ENCODE results near the gene UBR2. TPM values are rescaled to one million over a fixed set of nuclear protein-coding genes. Genes with fewer than 3 reads are reported as not detected.

The UBR2 gene
- total RNA-seq, 1 donor, result 31.5 TPM

GRCh38 chr6:42674780-42675179, 111.0 kb downstream of the UBR2 start:
- Histone ChIP-seq H3K27me3 (ENCODE audit: insufficient read depth, low read length) (no peaks in the 10 kb centered on the region), H3K27ac (ENCODE audit: low read depth, low read length) (no peak overlapping the region), H3K36me3 (ENCODE audit: insufficient read depth, low read length) (peaks cover 90% of the 10 kb centered on the region), H3K9me3 (ENCODE audit: low read depth, low read length) (no peaks in the 10 kb centered on the region), H2AFZ (ENCODE audit: low read length) (no peak overlapping the region), H3K4me3 (ENCODE audit: insufficient read depth, low read length) (no peak overlapping the region), H3K4me2 (ENCODE audit: insufficient read depth, low read length) (no peak overlapping the region), H3K4me1 (ENCODE audit: insufficient read depth, low read length) (no peaks in the 10 kb centered on the region), H4K20me1 (ENCODE audit: insufficient read depth, low read length) (no peaks in the 10 kb centered on the region), H3K79me2 (ENCODE audit: insufficient read depth, low read length) (no peaks in the 10 kb centered on the region)
- DNase-seq (ENCODE audit: insufficient read length, low spot score, missing footprints), result no peak
- TF ChIP-seq CTCF (IDR thresholded peaks at IDR 0.05; ENCODE audit: extremely low read depth, low read depth, low read length), result no peak

- DNase-seq (ENCODE audit: insufficient read length, low spot score, missing footprints), result no peak
- Histone ChIP-seq H3K4me1 (ENCODE audit: insufficient read depth, low read length) (no peaks in the 10 kb centered on the region), H3K4me3 (ENCODE audit: insufficient read depth, low read length) (no peak overlapping the region)
These were observed 115.5 kb downstream of the UBR2 start for GRCh38 chr6:42679358-42679757.

GRCh38 chr6:42688281-42688680, 124.5 kb downstream of the UBR2 start:
- Histone ChIP-seq H2AFZ (ENCODE audit: low read length) (no peak overlapping the region), H3K27ac (ENCODE audit: low read depth, low read length) (no peak overlapping the region), H3K4me2 (ENCODE audit: insufficient read depth, low read length) (no peak overlapping the region), H4K20me1 (ENCODE audit: insufficient read depth, low read length) (no peaks in the 10 kb centered on the region), H3K4me1 (ENCODE audit: insufficient read depth, low read length) (peaks cover 42% of the 10 kb centered on the region), H3K79me2 (ENCODE audit: insufficient read depth, low read length) (no peaks in the 10 kb centered on the region), H3K9me3 (ENCODE audit: low read depth, low read length) (no peaks in the 10 kb centered on the region), H3K4me3 (ENCODE audit: insufficient read depth, low read length) (no peak overlapping the region), H3K27me3 (ENCODE audit: insufficient read depth, low read length) (no peaks in the 10 kb centered on the region), H3K36me3 (ENCODE audit: insufficient read depth, low read length) (peaks cover 62% of the 10 kb centered on the region)
- peak; percentile 74 for DNase-seq (ENCODE audit: insufficient read length, low spot score, missing footprints)
- TF ChIP-seq CTCF (IDR thresholded peaks at IDR 0.05; ENCODE audit: extremely low read depth, low read depth, low read length), result no peak

More at GRCh38 chr6:42679358-42679757, 115.5 kb downstream of the UBR2 start:
- Histone ChIP-seq H3K79me2 (ENCODE audit: insufficient read depth, low read length) (no peaks in the 10 kb centered on the region), H4K20me1 (ENCODE audit: insufficient read depth, low read length) (no peaks in the 10 kb centered on the region), H2AFZ (ENCODE audit: low read length) (no peak overlapping the region), H3K27ac (ENCODE audit: low read depth, low read length) (no peak overlapping the region), H3K27me3 (ENCODE audit: insufficient read depth, low read length) (no peaks in the 10 kb centered on the region), H3K4me2 (ENCODE audit: insufficient read depth, low read length) (no peak overlapping the region), H3K9me3 (ENCODE audit: low read depth, low read length) (no peaks in the 10 kb centered on the region), H3K36me3 (ENCODE audit: insufficient read depth, low read length) (peaks cover 82% of the 10 kb centered on the region)
- no peak for TF ChIP-seq CTCF (IDR thresholded peaks at IDR 0.05; ENCODE audit: extremely low read depth, low read depth, low read length)

GRCh38 chr6:42689371-42689770, 125.5 kb downstream of the UBR2 start:
- Histone ChIP-seq H3K27me3 (ENCODE audit: insufficient read depth, low read length) (no peaks in the 10 kb centered on the region), H3K27ac (ENCODE audit: low read depth, low read length) (no peak overlapping the region), H3K4me2 (ENCODE audit: insufficient read depth, low read length) (no peak overlapping the region), H4K20me1 (ENCODE audit: insufficient read depth, low read length) (no peaks in the 10 kb centered on the region), H3K36me3 (ENCODE audit: insufficient read depth, low read length) (peaks cover 58% of the 10 kb centered on the region), H3K79me2 (ENCODE audit: insufficient read depth, low read length) (no peaks in the 10 kb centered on the region), H3K4me3 (ENCODE audit: insufficient read depth, low read length) (no peak overlapping the region), H3K9me3 (ENCODE audit: low read depth, low read length) (no peaks in the 10 kb centered on the region), H2AFZ (ENCODE audit: low read length) (no peak overlapping the region), H3K4me1 (ENCODE audit: insufficient read depth, low read length) (peaks cover 53% of the 10 kb centered on the region)
- TF ChIP-seq CTCF (IDR thresholded peaks at IDR 0.05; ENCODE audit: extremely low read depth, low read depth, low read length), result no peak
- DNase-seq (ENCODE audit: insufficient read length, low spot score, missing footprints), result no peak

Data from osteoblast (primary cell).